ENCODE data around the gene PPWD1. TPM values are rescaled to one million over a fixed set of nuclear protein-coding genes. Genes with fewer than 3 reads are reported as not detected.

PPWD1 gene
- total RNA-seq, 4 donors from 2014 or later = 46.3 to 71.1 (median 58.5) TPM

DNA sequence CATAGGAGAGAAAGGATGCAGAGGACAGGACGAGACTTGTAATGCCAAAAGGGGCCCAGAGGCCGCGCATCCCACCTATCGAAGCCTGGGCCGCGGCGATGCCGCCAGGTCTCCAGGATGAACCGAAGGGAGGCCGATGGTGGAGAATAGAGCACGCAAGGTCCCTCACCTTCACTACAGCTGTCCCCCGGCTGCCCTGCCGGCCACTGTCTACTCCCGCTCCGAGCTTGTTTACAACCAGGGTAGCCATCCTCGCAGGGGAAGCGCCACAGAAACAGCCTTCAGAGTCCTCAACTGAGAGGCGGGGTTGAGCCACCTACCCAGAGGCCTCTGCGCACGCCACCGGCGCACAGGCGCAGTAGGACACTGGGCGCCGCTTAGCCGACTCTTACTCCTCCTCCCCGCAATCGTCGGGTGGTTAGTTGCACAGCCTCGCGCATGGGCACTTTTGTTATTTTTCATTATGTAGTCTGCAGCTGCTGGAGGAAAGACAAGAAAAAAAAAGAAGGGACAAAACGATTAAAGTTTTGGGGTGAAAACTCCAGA is 61.0 kb downstream of the PPWD1 start, which contains the start of gene TRIM23:
Gene TRIM23 (minus strand): TSS at position 309 of the 546 bp plus-strand sequence. CDS start 59 bp downstream, at position 250.
- TF ChIP-seq, protein P1, sequence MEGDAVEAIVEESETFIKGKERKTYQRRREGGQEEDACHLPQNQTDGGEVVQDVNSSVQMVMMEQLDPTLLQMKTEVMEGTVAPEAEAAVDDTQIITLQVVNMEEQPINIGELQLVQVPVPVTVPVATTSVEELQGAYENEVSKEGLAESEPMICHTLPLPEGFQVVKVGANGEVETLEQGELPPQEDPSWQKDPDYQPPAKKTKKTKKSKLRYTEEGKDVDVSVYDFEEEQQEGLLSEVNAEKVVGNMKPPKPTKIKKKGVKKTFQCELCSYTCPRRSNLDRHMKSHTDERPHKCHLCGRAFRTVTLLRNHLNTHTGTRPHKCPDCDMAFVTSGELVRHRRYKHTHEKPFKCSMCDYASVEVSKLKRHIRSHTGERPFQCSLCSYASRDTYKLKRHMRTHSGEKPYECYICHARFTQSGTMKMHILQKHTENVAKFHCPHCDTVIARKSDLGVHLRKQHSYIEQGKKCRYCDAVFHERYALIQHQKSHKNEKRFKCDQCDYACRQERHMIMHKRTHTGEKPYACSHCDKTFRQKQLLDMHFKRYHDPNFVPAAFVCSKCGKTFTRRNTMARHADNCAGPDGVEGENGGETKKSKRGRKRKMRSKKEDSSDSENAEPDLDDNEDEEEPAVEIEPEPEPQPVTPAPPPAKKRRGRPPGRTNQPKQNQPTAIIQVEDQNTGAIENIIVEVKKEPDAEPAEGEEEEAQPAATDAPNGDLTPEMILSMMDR (IDR thresholded peaks at IDR 0.05; ENCODE audit: low read depth) = no peak

DNA sequence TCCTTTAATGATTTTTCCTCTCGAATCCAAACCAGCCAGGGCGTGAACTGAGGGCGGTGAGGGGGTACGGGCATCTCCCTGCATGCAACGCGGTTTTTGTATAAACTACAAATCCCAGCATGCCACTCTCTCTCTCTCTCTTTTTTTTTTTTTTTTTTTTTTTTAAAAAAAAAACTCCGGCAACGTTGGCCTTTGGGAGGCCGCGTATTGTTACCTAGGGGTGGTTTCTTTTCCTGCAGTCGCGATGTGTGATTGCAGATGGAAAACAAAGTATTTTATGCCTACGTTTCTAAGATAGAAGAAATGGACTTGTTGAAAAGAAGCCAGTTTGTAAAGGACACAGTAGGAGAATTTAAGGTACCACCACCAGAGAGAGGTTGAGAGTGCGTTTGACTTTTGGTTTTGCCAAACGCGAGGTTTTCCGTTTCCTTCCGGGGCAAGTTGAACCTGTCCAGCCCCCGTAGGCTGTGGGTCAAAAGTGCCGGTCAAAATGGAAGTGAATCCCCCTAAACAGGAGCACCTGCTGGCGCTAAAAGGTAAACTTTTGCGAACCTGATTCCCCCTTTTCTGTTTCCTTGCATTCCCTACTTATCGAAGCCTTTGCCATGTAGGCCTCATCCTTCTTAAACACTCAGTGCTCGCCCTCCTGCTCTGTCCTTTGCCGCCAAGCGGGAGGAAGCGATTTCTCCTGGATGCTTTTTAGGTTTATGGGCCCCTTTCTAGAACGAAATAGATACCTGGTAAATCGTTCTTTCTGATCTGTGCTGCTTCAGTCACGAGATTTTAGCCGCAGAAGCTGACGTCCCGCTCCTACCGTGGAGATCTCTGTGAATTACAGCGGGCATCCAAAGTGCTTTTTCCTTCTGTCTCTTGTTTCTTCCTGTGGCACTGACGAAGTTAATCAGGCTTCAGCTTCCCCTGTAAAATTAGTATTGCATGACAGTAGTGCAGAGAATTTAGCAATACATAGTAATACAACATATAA is 61.8 kb downstream of the PPWD1 start, which contains the start of the genes SHLD3 and TRAPPC13:
Gene SHLD3 (plus strand): TSS at position 457 of the 985 bp plus-strand sequence. CDS start 4,561 bp downstream, outside the sequence.
Gene TRAPPC13 (plus strand): TSS at position 457 of the 985 bp plus-strand sequence. CDS start 34 bp downstream, at position 491.
- TF ChIP-seq, protein P1 (IDR thresholded peaks at IDR 0.05; ENCODE audit: low read depth) = no peak

DNA sequence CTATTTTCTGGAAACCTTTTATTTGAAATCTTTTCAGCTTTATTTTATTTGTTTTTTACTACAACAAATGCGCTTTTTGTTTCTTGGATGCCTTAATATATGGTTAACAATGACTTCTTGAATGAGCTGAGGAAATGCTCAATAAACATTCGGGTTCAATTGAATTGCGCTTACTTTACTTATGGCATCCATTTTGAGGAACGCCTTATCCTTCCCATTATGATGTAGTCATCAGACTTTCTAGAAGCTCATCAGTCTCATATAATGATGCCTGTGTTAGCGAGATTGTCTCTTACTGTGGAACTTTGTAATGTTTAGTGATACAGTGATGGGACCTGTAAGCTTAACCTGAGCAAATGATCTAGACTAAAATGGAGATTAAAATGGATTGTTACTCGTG is 62.6 kb downstream of the PPWD1 start:
- TF ChIP-seq, protein P1 (IDR thresholded peaks at IDR 0.05; ENCODE audit: low read depth) = no peak

DNA sequence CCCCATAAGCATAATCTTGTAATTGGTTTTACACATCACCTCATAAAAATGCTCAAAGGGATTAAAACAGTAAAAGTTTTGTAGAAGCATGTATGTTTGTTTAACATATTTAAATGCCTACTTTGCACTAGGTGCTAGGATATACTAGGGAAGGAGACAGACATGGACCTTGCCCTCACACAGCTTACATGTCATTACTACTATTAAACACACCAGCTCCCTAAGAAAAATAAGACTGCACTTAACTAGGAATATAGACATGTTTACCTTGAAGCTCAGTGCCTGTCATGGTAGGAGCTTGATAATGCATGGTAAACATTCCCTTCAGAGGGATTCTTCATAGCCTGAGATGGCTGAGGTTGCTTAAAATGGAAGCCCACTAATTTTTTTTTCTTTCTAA is 67.9 kb downstream of the PPWD1 start:
- TF ChIP-seq, protein P1 (IDR thresholded peaks at IDR 0.05; ENCODE audit: low read depth) = no peak

Small RNA genes lying within 50 kb of the gene (small RNA-seq; reads per million reads assigned to genes)
- not detected for gene RNU6-540P

Other genes starting within 250 kb of the PPWD1 start
- gene ADAMTS6, start 81.4 kb upstream of the PPWD1 start, total RNA-seq = 10 to 100 TPM in 1 of 4 donors, 1 to 10 TPM in 3; 1.9 to 20.2 (median 3.5) TPM
- 1 to 10 TPM in 3 of 4 donors, under 1 TPM in 1; 0.88 to 5.6 (median 2.2) TPM for gene CENPK, start 128 bp upstream of the PPWD1 start, total RNA-seq
- 10 to 100 TPM; 15.1 to 25.5 (median 15.4) TPM for gene TRIM23, start 61.0 kb downstream of the PPWD1 start, total RNA-seq
- gene SHLD3, start 61.7 kb downstream of the PPWD1 start, total RNA-seq = 1 to 10 TPM; 1.3 to 6.5 (median 2.8) TPM
- gene TRAPPC13, start 61.7 kb downstream of the PPWD1 start, total RNA-seq = 10 to 100 TPM; 15.8 to 22.9 (median 19.5) TPM
- gene SGTB, start 158.8 kb downstream of the PPWD1 start, total RNA-seq = 10 to 100 TPM in 2 of 4 donors, 1 to 10 TPM in 2; 7.3 to 19.4 (median 10.2) TPM
- gene NLN, start 158.9 kb downstream of the PPWD1 start, total RNA-seq = 10 to 100 TPM in 3 of 4 donors, 1 to 10 TPM in 1; 8.3 to 23.3 (median 20.0) TPM